NCI-H524 treated with DMSO at 0.1 percent for 48 hours (cell line): ENCODE data around the gene CNTNAP2.
"Not testable (repeated sequence)": the region's sequence is repeated elsewhere in the genome, so short reads cannot be mapped to it uniquely, and the experiment has no call there.

Experiments used
- DNase-seq: peaks from one replicate; lab custom pipeline; 2025; lab: John Stamatoyannopoulos, UW

The CNTNAP2 gene

GRCh38 chr7:148397985-148398384, 2281.4 kb downstream of the CNTNAP2 start:
- no peak for DNase-seq

DNA sequence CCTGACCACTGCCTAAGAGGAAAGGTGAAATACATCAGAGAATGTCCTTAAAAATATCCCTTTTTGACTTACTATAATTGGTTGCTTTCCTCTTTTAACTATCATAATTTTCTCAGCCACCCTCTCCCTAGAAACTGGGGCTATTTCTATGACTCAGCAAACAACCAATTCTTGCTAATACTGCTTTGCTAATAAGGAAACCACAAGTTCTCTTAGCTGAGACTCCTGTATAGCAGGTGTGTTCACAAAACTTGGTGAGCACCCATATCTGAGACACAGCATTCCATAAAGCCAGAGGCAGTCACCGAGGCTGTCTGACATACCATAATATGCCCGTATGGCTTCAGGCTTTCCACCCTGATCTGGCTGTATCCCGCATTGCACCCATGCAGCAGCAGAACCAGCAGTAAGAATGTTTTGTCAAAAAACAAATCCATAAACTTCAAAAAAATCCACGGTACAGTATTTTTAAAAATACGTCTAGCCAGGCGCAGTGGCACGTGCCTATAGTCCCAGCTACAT, 2282.3 kb downstream of the CNTNAP2 start:
- DNase-seq, result no peak

DNA sequence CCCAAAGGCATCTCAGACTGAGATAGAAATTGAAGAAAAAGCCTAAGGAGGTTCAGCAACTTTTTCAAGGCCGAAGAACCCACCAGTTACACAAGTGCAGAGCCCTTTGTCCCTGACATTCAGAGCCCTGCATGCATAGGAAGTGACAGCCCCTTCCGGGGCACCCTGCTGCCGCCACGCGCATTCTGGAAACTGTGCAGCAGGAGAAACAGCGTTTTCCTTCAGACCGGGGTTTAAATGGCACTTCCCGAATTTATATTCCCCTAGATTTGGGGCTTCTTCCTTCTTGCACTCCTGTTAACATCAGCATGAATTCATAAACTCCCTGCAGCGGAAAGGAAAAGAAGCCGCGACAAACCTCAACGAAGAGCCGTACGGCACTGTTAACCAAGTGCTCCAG, 2283.5 kb downstream of the CNTNAP2 start:
- no peak for DNase-seq

- no peak for DNase-seq
Observed at GRCh38 chr7:148402159-148402558, 2285.6 kb downstream of the CNTNAP2 start.

DNA sequence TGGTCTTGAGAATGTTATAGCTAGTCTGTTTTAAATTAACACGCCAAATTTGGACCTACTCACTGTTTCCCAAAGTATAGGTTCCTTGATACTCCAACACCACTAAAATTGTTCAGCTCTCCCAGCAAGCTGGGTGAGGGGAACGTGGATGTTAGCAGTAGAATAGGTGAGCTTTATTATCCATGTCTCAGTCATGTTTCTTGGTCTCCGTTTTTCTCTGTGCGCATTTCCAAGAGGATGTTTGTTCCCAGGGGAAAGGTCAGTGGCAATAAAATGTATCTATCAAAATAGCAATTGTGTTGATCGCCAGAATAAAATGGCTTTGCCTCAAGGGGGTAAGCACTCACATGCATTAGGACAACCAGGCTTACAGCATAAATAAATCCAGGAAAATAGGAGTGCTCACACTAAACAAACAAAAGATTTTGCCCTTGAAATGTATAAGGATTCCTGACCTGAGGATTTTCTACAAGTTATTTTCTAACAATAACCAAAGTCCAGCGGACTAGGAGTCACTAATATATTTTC, 2286.9 kb downstream of the CNTNAP2 start:
- DNase-seq, result no peak

DNA sequence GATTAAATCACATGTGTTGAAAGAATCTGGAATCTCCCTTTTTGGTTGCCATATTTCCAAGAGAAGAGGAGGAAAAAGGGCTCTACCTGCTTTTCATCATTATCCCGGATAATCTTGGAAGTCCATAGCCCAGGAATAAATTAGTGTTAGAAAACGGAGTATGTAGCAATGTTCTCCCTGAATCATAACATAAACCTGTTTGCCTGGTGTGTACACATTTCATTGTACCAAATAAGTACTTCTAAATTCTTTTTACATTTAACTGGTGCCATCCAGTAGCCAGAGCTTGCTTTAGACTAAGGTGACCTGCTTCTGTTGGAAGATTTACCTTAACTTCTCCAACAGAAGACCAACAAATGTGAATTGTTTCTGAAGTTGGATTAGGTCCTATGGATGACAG, 2291.7 kb downstream of the CNTNAP2 start:
- DNase-seq, result no peak

- DNase-seq, result no peak
Observed at GRCh38 chr7:148410905-148411304, 2294.3 kb downstream of the CNTNAP2 start.

- no peak for DNase-seq
Observed at GRCh38 chr7:148412691-148413090, 2296.1 kb downstream of the CNTNAP2 start.

DNA sequence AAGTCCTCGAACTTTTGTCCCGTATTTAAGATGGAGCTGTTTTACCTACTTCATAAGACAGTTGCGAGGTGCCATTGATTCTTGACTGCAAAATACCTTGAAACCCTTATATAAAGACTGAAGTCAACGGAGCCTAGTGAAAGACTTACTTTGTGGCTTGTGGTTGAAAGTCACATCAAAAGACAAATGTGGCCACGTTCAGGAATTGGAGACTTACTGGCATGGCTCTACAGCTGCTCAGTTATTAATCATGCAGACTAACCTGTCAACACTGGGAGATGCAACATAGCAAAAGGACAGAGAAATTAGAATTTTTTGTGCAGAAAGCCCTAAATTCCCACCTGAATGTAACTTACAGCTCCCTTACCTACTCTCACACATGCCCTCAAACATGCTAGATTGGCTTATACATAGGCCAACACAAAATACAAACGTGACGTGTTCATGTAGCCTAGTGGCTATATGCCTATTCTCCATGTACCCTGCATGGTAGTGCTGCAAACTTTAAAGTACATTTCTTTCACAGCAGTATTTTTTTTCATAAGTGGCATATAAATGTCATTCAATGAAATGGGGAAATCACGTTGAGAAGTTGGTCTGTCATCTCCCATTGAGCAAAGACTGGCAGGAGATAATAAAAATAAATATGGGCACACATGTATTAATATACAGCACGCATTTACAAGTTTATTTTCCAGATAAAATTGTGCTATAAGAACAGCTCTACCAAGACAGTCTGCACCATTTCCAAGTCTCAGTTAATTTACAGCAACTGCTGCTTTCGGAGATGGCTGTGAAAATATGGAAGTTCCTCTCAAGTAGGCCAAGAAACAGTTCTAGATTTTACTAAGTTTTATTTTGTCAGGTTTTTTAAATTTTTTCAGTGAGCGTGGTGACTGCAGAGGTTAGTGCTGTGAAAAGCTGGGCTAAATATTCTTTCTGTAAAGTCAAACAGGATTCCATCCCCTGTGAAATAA, 2303.5 kb downstream of the CNTNAP2 start:
- no peak for DNase-seq

- no peak for DNase-seq
Observed at GRCh38 chr7:148422030-148422429, 2305.4 kb downstream of the CNTNAP2 start.

GRCh38 chr7:148426393-148426792, 2309.8 kb downstream of the CNTNAP2 start:
- not testable (repeated sequence) for DNase-seq

- DNase-seq, result not testable (repeated sequence)
Observed at GRCh38 chr7:148430690-148431089, 2314.1 kb downstream of the CNTNAP2 start.

- DNase-seq, result no peak
Observed at GRCh38 chr7:148433521-148434180, 2317.1 kb downstream of the CNTNAP2 start.

- DNase-seq, result peak; percentile 74
Observed at GRCh38 chr7:148434181-148434757, 2317.7 kb downstream of the CNTNAP2 start.

DNA sequence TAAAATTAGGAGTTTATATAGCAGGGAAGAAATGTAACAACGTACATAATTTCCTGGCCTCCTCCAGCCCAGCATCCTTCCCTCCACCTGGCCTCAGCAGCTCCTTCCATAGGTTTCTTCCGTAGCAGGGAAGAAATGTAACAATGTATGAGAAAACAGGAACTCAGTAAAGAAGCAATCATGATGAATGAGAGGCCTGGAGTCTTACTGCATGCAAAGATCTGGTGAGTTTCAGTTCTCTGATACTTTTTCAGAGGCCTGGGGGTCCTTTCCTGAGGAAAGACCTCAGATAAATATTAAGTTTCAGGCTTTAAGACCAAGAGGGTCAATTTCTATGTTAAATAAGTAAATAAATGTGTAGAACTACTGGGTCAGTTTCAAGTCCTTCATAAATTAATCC, 2318.3 kb downstream of the CNTNAP2 start:
- no peak for DNase-seq

DNA sequence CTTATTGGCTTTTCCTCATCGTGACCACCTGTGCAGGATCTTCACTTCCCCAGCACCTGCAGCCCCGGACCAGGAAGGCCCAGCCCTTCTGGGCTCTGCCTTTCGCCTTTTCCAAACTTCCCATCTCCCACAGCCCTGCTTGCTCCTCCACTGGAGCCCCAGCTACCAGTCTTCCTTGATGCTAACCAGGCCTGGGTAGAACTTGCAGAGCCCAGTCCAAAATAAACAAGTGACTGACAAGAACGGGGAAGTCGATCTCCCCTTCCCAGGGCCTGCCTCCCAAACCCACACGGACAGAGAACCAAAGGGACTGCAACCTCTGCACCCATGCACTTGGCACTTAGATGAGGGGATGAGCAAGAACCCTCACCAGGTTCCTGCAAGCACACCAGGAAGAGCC, 2319.1 kb downstream of the CNTNAP2 start:
- no peak for DNase-seq

DNA sequence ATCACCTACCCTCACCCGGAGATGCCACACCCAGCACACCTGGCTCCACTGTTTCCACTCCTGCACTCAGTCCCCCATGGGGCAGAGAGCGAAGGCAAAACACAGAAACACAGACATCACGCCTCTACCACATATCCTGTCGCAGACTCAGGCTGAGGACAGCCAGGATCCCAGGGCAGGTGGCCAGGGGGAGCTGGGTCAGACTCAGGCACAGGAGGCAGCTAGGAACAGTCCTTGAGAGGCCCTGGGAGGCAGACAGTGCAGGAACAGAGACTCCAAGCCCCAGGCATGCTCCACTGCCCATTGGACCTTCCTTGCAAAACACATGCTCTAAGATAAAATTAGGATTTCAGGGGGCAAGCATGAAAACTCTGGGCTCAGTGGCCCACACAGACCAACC, 2319.5 kb downstream of the CNTNAP2 start:
- no peak for DNase-seq

DNA sequence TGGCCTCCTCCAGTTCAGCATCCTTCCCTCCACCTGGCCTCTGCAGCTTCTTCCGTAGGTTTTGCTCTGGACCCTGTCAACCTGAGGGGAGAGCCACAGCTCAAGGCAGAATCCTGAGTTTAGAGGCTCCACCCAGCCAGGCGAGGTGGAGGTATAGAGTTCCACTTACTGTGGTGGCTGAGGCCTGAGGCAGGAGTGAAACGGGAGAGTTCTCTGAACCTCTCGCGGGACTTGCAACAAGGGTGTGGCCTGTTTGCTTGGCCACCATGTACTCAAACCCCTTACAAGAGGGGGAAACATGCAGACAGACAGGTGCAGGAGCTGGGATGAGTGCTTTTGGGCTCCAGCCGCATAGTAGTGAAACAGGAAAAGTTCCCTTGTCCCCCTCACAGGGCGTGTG, 2320.0 kb downstream of the CNTNAP2 start:
- peak; percentile 27 for DNase-seq

- peak; percentile 44 for DNase-seq
Observed at GRCh38 chr7:148437043-148437442, 2320.4 kb downstream of the CNTNAP2 start.

- no peak for DNase-seq
Observed at GRCh38 chr7:148442141-148442655, 2325.6 kb downstream of the CNTNAP2 start.

DNA sequence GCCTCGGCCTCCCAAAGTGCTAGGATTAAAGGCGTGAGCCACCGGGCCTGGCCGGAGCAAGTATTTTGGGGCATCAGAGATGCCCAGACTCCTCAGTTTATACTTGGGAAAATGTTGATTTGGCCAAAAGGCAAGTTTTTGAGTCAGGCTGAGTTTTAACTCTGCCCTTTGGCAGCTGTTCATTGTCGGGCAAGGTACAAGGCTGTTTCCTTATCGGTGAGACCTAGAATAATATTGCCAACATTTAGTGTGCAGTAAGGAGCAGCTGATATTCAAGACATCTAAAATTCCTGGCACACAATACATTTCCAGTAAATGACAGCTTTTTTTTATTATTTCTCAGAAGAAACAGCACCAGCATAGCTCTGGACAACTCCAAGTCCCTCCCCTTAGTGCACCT, 2326.3 kb downstream of the CNTNAP2 start:
- DNase-seq, result no peak
